ENCODE measurements around the gene COL5A1.

COL5A1 gene

DNA sequence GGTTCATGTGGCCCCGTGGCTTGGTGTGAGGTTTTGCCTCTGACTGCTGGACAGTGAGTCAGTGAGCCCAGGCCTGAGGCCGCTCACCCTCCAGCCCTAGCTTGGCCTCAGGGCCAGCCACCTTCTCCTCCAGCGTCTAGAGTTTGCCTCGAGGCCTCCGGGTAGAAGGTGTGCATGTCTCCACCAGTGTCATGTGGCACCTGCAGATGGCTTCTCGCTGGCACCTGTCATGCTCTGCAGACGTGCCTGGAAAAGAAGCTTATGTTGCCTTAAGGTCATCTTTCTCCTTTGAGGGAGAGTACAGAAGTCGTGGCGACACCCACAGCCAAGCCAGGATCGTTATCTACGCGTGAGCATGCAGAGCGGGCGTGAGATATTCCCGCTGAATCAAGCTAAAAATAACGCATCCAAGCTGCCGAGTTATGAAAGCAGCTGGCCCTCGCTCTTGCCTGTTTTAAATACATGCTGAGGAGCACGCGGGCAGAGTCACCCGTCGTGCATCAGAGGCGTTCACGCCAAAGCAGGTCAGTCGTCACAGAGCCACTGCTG, 159.3 kb downstream of the COL5A1 start:
- ATAC-seq (ENCODE audit: low read depth) (no peak), DNase-seq (ENCODE audit: low spot score) (no peak)
- Histone ChIP-seq H3K27ac (ENCODE audit: poor library complexity, severe bottlenecking) (no peak overlapping the region), H3K4me1 (ENCODE audit: insufficient read depth, poor library complexity, severe bottlenecking) (no peaks in the 10 kb centered on the region), H3K9me3 (ENCODE audit: severe bottlenecking) (no peaks in the 10 kb centered on the region), H3K27me3 (ENCODE audit: insufficient read depth, poor library complexity, severe bottlenecking) (no peaks in the 10 kb centered on the region), H3K4me3 (ENCODE audit: severe bottlenecking) (no peak overlapping the region), H3K36me3 (ENCODE audit: low read depth) (peaks cover 11% of the 10 kb centered on the region; the same call in 1 of the 2 replicates)
- TF ChIP-seq, protein P1, sequence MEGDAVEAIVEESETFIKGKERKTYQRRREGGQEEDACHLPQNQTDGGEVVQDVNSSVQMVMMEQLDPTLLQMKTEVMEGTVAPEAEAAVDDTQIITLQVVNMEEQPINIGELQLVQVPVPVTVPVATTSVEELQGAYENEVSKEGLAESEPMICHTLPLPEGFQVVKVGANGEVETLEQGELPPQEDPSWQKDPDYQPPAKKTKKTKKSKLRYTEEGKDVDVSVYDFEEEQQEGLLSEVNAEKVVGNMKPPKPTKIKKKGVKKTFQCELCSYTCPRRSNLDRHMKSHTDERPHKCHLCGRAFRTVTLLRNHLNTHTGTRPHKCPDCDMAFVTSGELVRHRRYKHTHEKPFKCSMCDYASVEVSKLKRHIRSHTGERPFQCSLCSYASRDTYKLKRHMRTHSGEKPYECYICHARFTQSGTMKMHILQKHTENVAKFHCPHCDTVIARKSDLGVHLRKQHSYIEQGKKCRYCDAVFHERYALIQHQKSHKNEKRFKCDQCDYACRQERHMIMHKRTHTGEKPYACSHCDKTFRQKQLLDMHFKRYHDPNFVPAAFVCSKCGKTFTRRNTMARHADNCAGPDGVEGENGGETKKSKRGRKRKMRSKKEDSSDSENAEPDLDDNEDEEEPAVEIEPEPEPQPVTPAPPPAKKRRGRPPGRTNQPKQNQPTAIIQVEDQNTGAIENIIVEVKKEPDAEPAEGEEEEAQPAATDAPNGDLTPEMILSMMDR (IDR thresholded peaks at IDR 0.05; ENCODE audit: poor library complexity, severe bottlenecking): no peak

DNA sequence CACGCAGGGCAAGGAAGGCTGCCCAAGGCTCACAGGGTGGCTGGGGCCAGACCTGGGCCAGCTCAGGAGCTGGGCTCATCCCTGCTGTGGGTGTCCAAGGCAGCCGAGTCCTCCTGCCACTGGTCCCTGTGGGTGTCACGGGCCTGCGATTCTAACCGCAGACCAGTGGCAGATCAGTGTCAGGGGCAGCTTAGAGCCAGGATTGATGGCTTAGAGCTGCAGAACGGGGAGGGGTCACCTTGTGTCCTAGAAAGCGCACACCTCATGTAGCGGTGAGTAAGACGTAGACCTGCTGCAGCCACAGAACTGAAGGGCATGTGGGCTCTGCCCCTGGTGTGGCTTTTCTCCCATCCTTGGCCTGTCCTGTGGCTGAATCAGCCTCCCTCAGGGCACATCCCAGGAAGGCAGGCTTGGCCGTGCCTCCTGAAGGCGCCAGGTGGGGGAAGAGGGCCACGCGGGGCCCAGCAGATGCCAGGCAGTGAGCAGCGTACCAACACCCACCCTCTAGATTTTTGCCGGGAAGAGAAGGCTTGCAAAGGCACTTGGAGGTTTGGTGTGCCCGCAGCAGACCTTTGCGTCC, 160.7 kb downstream of the COL5A1 start:
- H3K27me3 ChIP-seq (ENCODE audit: insufficient read depth, poor library complexity, severe bottlenecking): no peaks in the 10 kb centered on the region
- TF ChIP-seq, protein P1 (IDR thresholded peaks at IDR 0.05; ENCODE audit: poor library complexity, severe bottlenecking): no peak

DNA sequence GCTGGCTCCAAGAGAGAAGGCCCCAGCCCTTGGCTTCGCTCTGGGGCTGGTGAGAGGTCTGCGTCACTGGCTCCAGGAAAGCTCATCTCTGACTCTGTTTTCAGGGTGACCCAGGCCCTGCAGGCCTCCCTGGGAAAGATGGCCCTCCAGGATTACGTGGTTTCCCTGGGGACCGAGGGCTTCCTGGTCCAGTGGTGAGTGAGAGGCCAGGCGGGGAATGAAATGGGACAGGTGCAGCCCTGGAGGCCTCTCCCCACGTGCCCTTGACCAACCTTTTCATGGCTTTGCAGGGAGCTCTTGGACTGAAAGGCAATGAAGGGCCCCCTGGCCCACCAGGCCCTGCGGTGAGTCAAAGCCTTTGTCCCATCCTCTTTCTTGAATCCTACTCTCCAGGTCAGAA, 163.3 kb downstream of the COL5A1 start:
- Histone ChIP-seq H3K27ac (ENCODE audit: poor library complexity, severe bottlenecking) (no peak overlapping the region), H3K27me3 (ENCODE audit: insufficient read depth, poor library complexity, severe bottlenecking) (no peaks in the 10 kb centered on the region), H3K9me3 (ENCODE audit: severe bottlenecking) (no peaks in the 10 kb centered on the region), H3K36me3 (ENCODE audit: low read depth) (peaks cover 5% of the 10 kb centered on the region), H3K4me1 (ENCODE audit: insufficient read depth, poor library complexity, severe bottlenecking) (no peaks in the 10 kb centered on the region), H3K4me3 (ENCODE audit: severe bottlenecking) (no peak overlapping the region)
- TF ChIP-seq, protein P1 (IDR thresholded peaks at IDR 0.05; ENCODE audit: poor library complexity, severe bottlenecking): no peak
- DNase-seq (ENCODE audit: low spot score) (no peak), ATAC-seq (ENCODE audit: low read depth) (no peak)

More for the DNA sequence above, 160.7 kb downstream of the COL5A1 start:
- no peak for DNase-seq (ENCODE audit: low spot score)
- Histone ChIP-seq H3K36me3 (ENCODE audit: low read depth) (peaks cover 11% of the 10 kb centered on the region; the same call in 1 of the 2 replicates), H3K27ac (ENCODE audit: poor library complexity, severe bottlenecking) (no peak overlapping the region), H3K4me1 (ENCODE audit: insufficient read depth, poor library complexity, severe bottlenecking) (no peaks in the 10 kb centered on the region), H3K4me3 (ENCODE audit: severe bottlenecking) (no peak overlapping the region), H3K9me3 (ENCODE audit: severe bottlenecking) (no peaks in the 10 kb centered on the region)
- no peak for ATAC-seq (ENCODE audit: low read depth)

DNA sequence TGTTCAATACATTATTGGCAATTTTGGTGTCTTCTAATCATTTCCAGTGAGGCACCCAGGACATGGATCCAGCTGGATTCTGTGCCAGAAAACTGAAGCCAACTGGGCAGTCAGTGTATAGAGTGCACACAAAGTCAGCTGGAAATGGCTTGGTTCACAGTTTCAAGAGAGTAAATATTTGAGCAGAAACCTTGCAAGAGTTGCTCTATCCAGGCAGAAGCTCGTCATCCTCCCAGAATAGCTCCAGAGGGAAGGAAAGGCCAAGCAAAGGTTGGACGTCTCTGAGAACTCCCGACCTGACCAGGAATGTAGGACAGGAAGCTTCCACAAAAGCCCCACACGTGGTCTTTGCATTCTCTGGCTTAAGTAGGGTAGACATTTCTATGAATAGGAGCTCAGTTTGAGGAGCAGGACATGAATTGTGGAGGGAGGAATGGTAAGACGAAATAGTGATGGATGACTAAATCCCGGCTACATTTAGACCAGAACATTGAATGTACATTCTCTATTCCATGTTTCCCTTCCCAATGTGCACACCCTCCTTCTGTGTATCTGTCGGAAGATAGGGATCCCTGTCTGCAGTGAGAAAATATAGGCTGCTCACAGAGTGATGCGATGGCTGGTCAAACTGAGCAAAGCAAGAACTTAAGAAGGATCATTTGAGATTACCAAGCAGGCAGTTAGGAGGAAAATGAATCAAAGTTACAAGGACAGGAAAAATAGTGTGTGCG, 166.3 kb downstream of the COL5A1 start:
- TF ChIP-seq, protein P1 (IDR thresholded peaks at IDR 0.05; ENCODE audit: poor library complexity, severe bottlenecking): no peak
- Histone ChIP-seq H3K9me3 (ENCODE audit: severe bottlenecking) (no peaks in the 10 kb centered on the region), H3K36me3 (ENCODE audit: low read depth) (peaks cover 13% of the 10 kb centered on the region), H3K4me1 (ENCODE audit: insufficient read depth, poor library complexity, severe bottlenecking) (no peaks in the 10 kb centered on the region), H3K27ac (ENCODE audit: poor library complexity, severe bottlenecking) (no peak overlapping the region), H3K4me3 (ENCODE audit: severe bottlenecking) (no peak overlapping the region), H3K27me3 (ENCODE audit: insufficient read depth, poor library complexity, severe bottlenecking) (no peaks in the 10 kb centered on the region)
- no peak for ATAC-seq (ENCODE audit: low read depth)
- DNase-seq (ENCODE audit: low spot score): no peak

DNA sequence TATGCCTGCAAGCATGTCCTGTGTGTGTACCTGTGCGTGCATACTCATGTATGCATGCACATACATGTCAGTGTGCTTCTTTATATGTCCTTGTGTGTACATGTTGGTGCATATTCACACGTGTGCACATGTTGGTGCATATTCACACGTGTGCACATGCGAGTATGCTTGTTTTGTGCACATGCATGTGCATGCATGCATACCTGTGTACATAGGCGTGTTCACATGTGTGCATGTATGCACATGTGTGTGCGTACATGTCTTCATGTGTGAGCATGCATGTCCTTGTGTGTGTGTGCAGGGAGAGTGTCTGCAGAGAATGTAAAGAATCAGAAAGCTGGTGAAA, 166.8 kb downstream of the COL5A1 start:
- no peaks in the 10 kb centered on the region for H3K4me1 ChIP-seq (ENCODE audit: insufficient read depth, poor library complexity, severe bottlenecking)
- no peak overlapping the region for H3K27ac ChIP-seq (ENCODE audit: poor library complexity, severe bottlenecking)
- H3K9me3 ChIP-seq (ENCODE audit: severe bottlenecking): no peaks in the 10 kb centered on the region
- no peak overlapping the region for H3K4me3 ChIP-seq (ENCODE audit: severe bottlenecking)
- no peaks in the 10 kb centered on the region for H3K27me3 ChIP-seq (ENCODE audit: insufficient read depth, poor library complexity, severe bottlenecking)
- DNase-seq (ENCODE audit: low spot score) (no peak), ATAC-seq (ENCODE audit: low read depth) (no peak)
- H3K36me3 ChIP-seq (ENCODE audit: low read depth): peaks cover 12% of the 10 kb centered on the region
- TF ChIP-seq, protein P1 (IDR thresholded peaks at IDR 0.05; ENCODE audit: poor library complexity, severe bottlenecking): no peak

All from RWPE2 (cell line).